HG03039 (cell line): ENCODE data around the gene KCNQ1OT1.

Experiments
- ATAC-seq: cut with Tn5 transposase; IDR thresholded peaks from one replicate; pipeline ENCODE4 v1.9.1; 2021; ENCODE audit warnings: mild to moderate bottlenecking, moderate library complexity; ENCODE audit not compliant: unreplicated experiment

KCNQ1OT1 gene

GRCh38 chr11:2561696-2562581 is 137.9 kb downstream of the KCNQ1OT1 start:
- ATAC-seq, result no peak

GRCh38 chr11:2559527-2560311 is 140.1 kb downstream of the KCNQ1OT1 start:
- no peak for ATAC-seq

DNA sequence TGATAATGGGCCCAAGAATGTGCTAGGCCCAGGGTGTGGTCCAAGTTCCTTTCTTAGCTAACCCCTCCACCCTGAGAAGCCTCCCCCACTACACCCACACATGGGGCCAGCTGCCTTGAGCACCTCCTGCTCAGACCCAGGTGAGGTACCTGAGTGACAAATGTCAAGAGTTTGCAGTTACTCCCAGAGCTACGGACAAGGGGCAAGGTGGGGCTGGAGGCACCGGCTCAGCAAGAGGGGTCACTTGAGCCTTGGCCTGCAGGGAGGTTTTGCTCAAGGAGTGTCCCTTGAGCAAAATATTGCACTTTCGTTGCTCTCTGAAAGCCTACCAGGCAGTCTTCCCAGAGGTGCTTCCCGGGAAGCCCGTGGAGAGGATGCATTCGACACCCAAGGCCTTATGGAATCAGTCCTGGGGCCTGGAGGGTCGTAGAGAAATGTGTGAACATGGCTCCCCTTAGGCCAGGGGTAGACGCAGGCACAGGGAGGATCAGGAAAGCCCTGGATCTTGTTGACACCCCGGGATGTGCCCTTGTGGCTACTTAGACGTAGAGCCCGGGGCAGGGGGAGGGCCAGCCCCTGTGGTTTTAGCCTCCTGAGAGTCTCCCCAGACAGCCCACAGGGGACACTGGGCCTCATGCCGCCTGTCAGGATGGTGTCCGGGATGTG is 140.8 kb downstream of the KCNQ1OT1 start:
- no peak for ATAC-seq

- no peak for ATAC-seq
Measured at GRCh38 chr11:2558397-2558796, 141.4 kb downstream of the KCNQ1OT1 start.
